GM18873 (cell line): ENCODE data around the gene CTBP2.
A peak's percentile ranks its signal among the peaks of the same experiment; 100 is the strongest.

Source experiments
- ATAC-seq: cut with Tn5 transposase; IDR thresholded peaks from one replicate; pipeline ENCODE4 v1.9.1; 2021; ENCODE audit warnings: mild to moderate bottlenecking, moderate library complexity, moderate number of reproducible peaks; ENCODE audit not compliant: unreplicated experiment, low FRiP score

Gene CTBP2

GRCh38 chr10:125056161-125057132 lies 103.9 kb downstream of the CTBP2 start:
- ATAC-seq, result no peak

- no peak for ATAC-seq
These were observed 104.9 kb downstream of the CTBP2 start for GRCh38 chr10:125055446-125055845.

- ATAC-seq, result no peak
These were observed 105.6 kb downstream of the CTBP2 start for GRCh38 chr10:125054669-125055268.

- ATAC-seq, result no peak
These were observed 106.1 kb downstream of the CTBP2 start for GRCh38 chr10:125054216-125054615.

GRCh38 chr10:125052146-125052545 lies 108.2 kb downstream of the CTBP2 start:
- no peak for ATAC-seq

- no peak for ATAC-seq
These were observed 110.0 kb downstream of the CTBP2 start for GRCh38 chr10:125050383-125050782.

- ATAC-seq, result no peak
These were observed 111.0 kb downstream of the CTBP2 start for GRCh38 chr10:125049216-125049881.

GRCh38 chr10:125048094-125048864 lies 112.1 kb downstream of the CTBP2 start:
- peak; percentile 67 for ATAC-seq

- ATAC-seq, result no peak
These were observed 116.3 kb downstream of the CTBP2 start for GRCh38 chr10:125043841-125044658.

GRCh38 chr10:125041856-125042506 lies 118.4 kb downstream of the CTBP2 start:
- ATAC-seq, result no peak

GRCh38 chr10:125039354-125039769 lies 121.0 kb downstream of the CTBP2 start:
- no peak for ATAC-seq

GRCh38 chr10:125038637-125039036 lies 121.7 kb downstream of the CTBP2 start:
- ATAC-seq, result no peak

- no peak for ATAC-seq
These were observed 123.1 kb downstream of the CTBP2 start for GRCh38 chr10:125037145-125037877.

- no peak for ATAC-seq
These were observed 124.6 kb downstream of the CTBP2 start for GRCh38 chr10:125035588-125036295.

GRCh38 chr10:125035136-125035535 lies 125.2 kb downstream of the CTBP2 start:
- ATAC-seq, result no peak

GRCh38 chr10:125034675-125035074 lies 125.7 kb downstream of the CTBP2 start:
- no peak for ATAC-seq

- no peak for ATAC-seq
These were observed 127.0 kb downstream of the CTBP2 start for GRCh38 chr10:125033146-125033924.
